CD4-positive, alpha-beta T cell treated with Interleukin-17A for 4 hours (primary cell): ENCODE data around the gene C1orf53.
A peak's percentile ranks its signal among the peaks of the same experiment; 100 is the strongest.
"Not testable (repeated sequence)": the region's sequence is repeated elsewhere in the genome, so short reads cannot be mapped to it uniquely, and the experiment has no call there.

Experiments
- DNase-seq: peaks from one replicate; pipeline ENCODE4 v3.0.0-alpha.2; 2020; ENCODE audit warnings: mixed read lengths

C1orf53 gene

GRCh38 chr1:197922070-197922390 is 19.6 kb downstream of the C1orf53 start:
- no peak for DNase-seq

DNA sequence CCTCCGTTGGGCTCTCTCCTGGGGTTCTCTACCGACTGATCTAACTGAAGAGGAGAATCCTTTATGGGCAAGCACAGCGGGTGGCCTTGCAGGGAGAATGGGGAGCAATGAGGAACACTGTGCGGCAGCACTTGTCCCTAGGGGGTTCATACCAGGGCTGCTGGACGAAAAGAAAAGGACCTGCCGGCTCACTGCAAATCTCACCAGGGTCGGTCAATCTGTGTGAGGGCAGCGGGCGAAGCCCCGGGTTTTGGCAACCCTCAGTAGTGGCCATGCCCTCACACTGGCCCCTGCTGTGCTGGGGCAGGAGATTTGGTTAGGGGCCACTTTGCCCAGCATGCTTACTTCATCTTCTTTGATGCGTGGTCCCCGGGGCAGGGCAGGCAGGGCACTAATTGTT is 20.6 kb downstream of the C1orf53 start:
- no peak for DNase-seq

GRCh38 chr1:197924516-197925123 is 22.2 kb downstream of the C1orf53 start:
- peak; percentile 57 for DNase-seq

DNA sequence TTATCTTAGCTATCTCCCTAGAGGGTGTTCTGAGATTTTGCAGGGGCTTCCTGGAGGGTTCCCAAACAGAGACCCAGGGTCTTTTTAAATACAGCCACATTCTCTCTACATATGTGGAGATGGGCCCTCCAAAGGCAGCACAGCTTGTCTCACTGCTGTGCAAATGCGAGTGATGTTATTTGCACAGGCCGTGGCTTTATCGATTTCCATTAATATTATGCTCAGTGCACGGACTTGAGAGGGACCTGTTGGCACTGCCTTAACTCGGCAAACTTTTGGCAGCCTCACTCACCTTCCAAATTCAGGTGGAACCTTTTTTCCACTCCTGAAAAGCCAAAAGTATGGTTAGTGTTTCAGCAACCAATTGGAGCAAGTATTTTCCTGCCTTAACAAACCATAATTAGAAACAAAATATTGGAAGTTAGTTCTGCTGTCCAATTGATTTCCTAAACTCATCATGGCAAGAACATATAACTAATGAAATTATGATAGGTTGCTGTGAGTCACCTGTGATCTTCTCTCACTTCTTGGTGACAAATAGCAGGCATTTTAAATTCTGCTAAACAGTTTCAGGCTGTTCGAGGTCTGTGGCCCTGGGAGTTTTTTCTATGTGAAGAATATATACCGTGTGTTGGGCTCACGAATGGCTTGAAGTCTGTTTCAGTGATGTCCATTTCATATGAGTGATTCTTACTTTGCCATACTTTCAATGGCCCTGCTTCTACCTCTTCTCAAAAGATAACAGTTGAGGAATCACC is 25.7 kb downstream of the C1orf53 start:
- no peak for DNase-seq

DNA sequence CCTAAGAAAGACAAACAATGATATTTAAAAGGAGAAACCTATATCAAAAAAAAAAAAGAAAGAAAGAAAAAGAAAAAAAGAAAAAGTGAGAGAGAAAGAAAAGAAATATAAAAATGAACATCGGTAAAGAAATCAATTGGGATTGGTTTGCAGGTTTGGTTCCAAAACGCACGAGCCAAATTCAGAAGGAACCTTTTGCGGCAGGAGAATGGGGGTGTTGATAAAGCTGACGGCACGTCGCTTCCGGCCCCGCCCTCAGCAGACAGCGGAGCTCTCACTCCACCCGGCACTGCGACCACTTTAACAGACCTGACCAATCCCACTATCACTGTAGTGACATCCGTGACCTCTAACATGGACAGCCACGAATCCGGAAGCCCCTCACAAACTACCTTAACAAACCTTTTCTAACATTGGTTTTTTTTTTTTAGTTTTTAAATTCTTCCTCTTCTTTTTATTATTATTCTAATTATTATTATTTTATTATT is 26.5 kb downstream of the C1orf53 start:
- peak; percentile 30 for DNase-seq

- no peak for DNase-seq
These were observed 30.6 kb downstream of the C1orf53 start for GRCh38 chr1:197933016-197933415.

- no peak for DNase-seq
These were observed 31.2 kb downstream of the C1orf53 start for GRCh38 chr1:197933647-197934046.

DNA sequence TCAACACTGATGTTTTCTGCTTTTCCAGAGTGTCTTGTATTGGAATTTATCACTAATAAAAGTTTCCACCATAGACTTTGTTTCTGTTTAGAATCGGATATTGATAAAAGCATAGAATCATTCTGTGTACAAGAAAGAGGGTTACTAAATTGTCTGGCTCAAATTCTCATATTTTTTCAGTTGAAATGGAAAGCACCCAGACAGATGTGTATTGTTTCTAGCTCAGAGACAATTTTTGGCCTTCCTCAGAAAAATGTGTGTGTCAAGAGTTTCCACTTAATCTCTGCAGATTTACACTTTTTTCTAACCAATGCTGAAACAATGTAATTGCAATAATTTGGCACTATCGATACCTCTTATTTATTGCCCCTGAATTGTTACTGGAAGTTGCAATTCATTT is 35.0 kb downstream of the C1orf53 start:
- no peak for DNase-seq

- DNase-seq = no peak
These were observed 35.5 kb downstream of the C1orf53 start for GRCh38 chr1:197937892-197938291.

- DNase-seq = not testable (repeated sequence)
These were observed 36.9 kb downstream of the C1orf53 start for GRCh38 chr1:197939159-197939980.

GRCh38 chr1:197942042-197942441 is 39.6 kb downstream of the C1orf53 start:
- no peak for DNase-seq

DNA sequence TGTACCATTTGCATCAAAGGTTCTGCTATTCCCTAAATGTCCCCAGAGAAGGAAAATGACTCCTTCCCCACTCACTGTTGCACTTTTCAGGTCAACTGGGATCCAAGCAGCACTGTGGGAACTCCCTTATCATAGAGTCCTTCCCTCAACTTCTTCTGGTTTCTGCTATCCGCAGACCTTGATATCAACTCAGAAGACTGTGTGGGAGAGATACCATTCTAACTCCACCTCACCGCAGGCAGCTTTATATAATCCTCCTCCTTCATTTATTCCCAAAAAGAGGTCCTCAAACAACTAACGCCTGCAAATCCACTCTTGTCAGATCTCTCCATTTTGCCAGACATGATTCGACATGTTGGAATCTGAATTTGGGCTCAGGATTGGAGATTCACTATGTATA is 42.1 kb downstream of the C1orf53 start:
- DNase-seq = no peak

DNA sequence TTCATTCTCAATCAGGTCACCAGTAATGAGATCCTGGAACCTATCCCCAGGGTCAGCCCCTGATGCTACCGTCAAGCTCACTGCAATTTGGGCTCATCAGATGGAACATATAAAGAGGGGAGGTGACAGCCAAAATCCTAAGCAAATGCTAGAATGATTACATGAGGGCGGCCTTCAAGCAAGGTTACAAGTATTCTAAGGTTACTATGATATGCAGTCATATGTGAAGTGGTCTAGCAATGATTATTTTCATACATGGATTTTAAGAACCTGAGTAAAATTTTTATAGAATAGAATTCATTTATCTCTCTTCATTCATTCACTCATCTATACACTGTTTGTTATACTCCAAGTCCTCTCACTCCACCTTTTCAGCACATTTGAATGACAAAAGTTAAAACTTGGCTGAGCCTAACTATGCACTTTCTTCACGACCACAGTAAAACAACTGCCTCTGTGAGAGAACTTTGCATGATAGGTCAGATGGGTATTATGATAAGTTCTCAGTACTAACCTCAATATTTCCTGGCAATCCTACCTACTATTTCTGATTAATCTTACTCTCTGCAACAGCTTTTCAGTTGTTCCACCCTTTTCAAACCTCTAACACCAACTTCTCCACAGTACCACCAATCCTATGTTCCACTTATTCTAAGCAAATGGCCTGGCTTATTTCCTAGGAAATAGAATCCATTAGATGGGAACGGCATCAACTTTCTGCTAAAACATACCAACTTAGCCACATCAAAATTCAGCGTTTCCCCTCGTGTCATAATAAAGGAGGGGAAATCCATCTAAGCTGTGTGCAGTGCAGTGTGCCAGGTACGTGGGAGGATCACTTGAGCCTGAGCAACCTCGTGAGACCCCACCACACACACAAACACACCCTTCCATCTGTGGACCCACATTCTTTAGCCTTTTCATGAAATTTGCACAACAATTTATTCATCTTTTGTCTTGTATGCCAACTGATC is 46.8 kb downstream of the C1orf53 start:
- peak; percentile 5 for DNase-seq

- DNase-seq = no peak
These were observed 48.7 kb downstream of the C1orf53 start for GRCh38 chr1:197951089-197951488.

DNA sequence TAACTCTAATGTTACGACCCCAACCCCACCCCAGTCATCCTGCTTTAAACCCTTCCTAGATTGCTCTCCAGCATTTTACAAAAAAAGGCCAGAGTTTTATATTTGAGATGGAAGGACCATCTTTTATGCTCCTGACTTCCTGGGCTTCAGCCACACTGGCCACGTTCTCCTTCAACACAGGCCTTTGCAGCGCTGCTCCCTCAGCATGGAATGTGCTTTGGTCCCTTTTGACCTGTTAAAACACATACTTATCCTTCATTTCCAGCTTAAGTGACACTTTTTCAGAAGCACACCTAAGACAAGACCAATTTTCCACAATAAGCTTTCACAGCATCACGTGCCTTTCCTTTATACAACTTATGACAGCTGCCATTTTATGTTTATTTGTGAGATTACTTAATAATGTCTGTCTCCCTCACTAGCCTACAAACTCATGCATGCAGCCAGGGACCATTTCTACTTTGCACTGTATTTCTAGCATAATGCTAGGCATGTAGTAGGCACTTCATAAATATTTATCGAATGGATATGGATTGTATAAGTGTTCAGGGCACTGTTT is 49.3 kb downstream of the C1orf53 start:
- no peak for DNase-seq

DNA sequence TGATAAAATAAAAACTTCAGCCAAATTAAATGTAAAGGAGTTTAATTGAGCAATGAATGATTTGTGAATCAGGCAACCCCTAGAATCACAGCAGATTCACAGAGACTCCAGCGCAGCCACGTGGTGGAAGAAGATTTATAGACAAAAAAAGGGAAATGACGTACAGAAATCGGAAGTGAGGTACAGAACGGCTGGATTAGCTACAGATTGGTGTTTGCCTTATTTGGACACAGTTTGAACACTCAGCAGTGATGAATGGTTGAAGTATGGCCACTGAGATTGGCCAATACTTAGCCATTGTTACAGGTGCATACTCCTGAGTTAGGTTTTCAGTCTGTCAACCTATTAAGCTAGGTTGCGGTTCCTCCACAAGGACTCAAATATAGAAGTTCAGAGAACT is 51.0 kb downstream of the C1orf53 start:
- not testable (repeated sequence) for DNase-seq

GRCh38 chr1:197954718-197955418 is 52.4 kb downstream of the C1orf53 start:
- no peak for DNase-seq

- no peak for DNase-seq
These were observed 53.3 kb downstream of the C1orf53 start for GRCh38 chr1:197955486-197956394.
